K562 (cell line): ENCODE measurements around the gene PRSS53. TPM values are rescaled to one million over a fixed set of nuclear protein-coding genes. Genes with fewer than 3 reads are reported as not detected.

Source experiments
- CGGBP1 ChIP-seq: fragments of 250-450 bp; sonication (Bioruptor Pico); IDR thresholded peaks from 2 replicates; pipeline ENCODE4 v1.9.0; 2021; ENCODE audit warnings: mild to moderate bottlenecking
- DMBX1 ChIP-seq: fragments of 250-450 bp; sonication (Bioruptor Pico); IDR thresholded peaks from 2 replicates; pipeline ENCODE4 v1.8.0; 2022; ENCODE audit warnings: inconsistent platforms, mild to moderate bottlenecking, moderate library complexity, borderline replicate concordance
- JUN ChIP-seq, 2 experiments: sonication (generic) in 1 of 2; formaldehyde crosslinking in 1 of 2; IDR thresholded peaks; 2 replicates each; pipeline versions ENCODE4 v1.6.1 to v1.8.0; 2012 to 2022; ENCODE audit warnings: borderline replicate concordance in 2 of 2, mild to moderate bottlenecking in 2 of 2, improper control_type of control experiment in 1 of 2, low read depth in 1 of 2, low read length in 1 of 2, missing genetic modification reagents in 1 of 2
- MAFG ChIP-seq: fragments of 450-650 bp; conservative IDR thresholded peaks from 2 replicates; pipeline ENCODE4 v1.6.1; 2016; ENCODE audit warnings: missing genetic modification characterization, missing compliant biosample characterization
- MYNN ChIP-seq, 2 experiments: sonication (generic); formaldehyde crosslinking in 1 of 2; IDR thresholded peaks; 2 replicates each; pipeline versions ENCODE4 v1.5.0 to v1.6.1; 2016 to 2020; ENCODE audit warnings: antibody characterized with exemption in 1 of 2, missing genetic modification reagents in 1 of 2
- RAD21 ChIP-seq, 2 experiments: fragments of 250-450 bp in 1 of 2; fragments of 450-650 bp in 1 of 2; sonication (Bioruptor Pico) in 1 of 2; formaldehyde crosslinking in 1 of 2; IDR thresholded peaks in 1 of 2; conservative IDR thresholded peaks in 1 of 2; 2 replicates each; pipeline versions ENCODE4 v1.4.0 to v1.8.0; 2020 to 2022; ENCODE audit warnings: mild to moderate bottlenecking in 2 of 2, moderate library complexity in 1 of 2
- SRSF9 ChIP-seq: fragments of 200-400 bp; formaldehyde crosslinking; IDR thresholded peaks from 2 replicates; pipeline ENCODE4 v1.6.1; 2017; ENCODE audit warnings: low read depth, low read length, borderline replicate concordance
- TEAD2 ChIP-seq: fragments of 450-650 bp; IDR thresholded peaks from 2 replicates; pipeline ENCODE4 v1.6.1; 2016; ENCODE audit warnings: missing genetic modification characterization, control low read depth, missing compliant biosample characterization
- YY1 ChIP-seq, 3 experiments: IDR thresholded peaks; 2 replicates each; pipeline ENCODE4 v1.6.1; 2011; ENCODE audit warnings: low read length in 2 of 3, mild to moderate bottlenecking in 2 of 3, moderate library complexity in 2 of 3, borderline replicate concordance in 1 of 3, control low read depth in 1 of 3, low read depth in 1 of 3; ENCODE audit not compliant: insufficient read depth in 3 of 3, insufficient replicate concordance in 2 of 3, control insufficient read depth in 1 of 3, insufficient read length in 1 of 3; ENCODE audit errors: extremely low read depth in 1 of 3
- polyA plus RNA-seq, 8 experiments: library from polyadenylated mRNA; depleted of rRNA in 4 of 8; stranded (reverse) in 5 of 8; unstranded in 3 of 8; fragments of >200 nt; fragmentation: Nextera tagmentation in 2 of 8; fragmentation: Illumina TruSeq in 1 of 8; extraction: Ambion mirVana in 2 of 8; extraction: Trizol in 1 of 8; gene quantifications; 2 replicates each; pipeline versions ENCODE4 v1.2.1 to v1.2.3, GENCODE V29; 2011 to 2014; ENCODE audit warnings: inconsistent platforms in 1 of 8, missing spikeins in 1 of 8
- total RNA-seq, 7 experiments: library from RNA; depleted of rRNA in 6 of 7; stranded (reverse); fragments of >200 nt in 6 of 7; fragmentation: Illumina TruSeq in 2 of 7; extraction: Trizol in 2 of 7; gene quantifications; 2 replicates each; pipeline versions ENCODE4 v1.2.1 to v1.2.3, GENCODE V29; 2011 to 2021; ENCODE audit warnings: low replicate concordance in 1 of 7
- TF ChIP-seq, protein P1 (sequence below): fragments of 450-650 bp; formaldehyde crosslinking; IDR thresholded peaks from 2 replicates; pipeline ENCODE4 v1.4.0; 2020; ENCODE audit warnings: mild to moderate bottlenecking, moderate library complexity
- TF ChIP-seq, protein P2 (sequence below): fragments of 250-450 bp; sonication (Bioruptor Pico); IDR thresholded peaks from 2 replicates; pipeline ENCODE4 v1.8.0; 2022; ENCODE audit warnings: inconsistent platforms
- TF ChIP-seq, protein P3 (sequence below), 2 experiments: fragments of 450-650 bp; formaldehyde crosslinking in 1 of 2; IDR thresholded peaks; 2 replicates each; pipeline versions ENCODE4 v1.4.0 to v1.6.1; 2014 to 2020; ENCODE audit warnings: mild to moderate bottlenecking in 2 of 2, borderline replicate concordance in 1 of 2, low read depth in 1 of 2

PRSS53 gene
- total and polyA plus RNA-seq, 9 of the 15 experiments (the other 6 are each of a cell fraction or from before 2014, with no cell fraction given), result 0.40 to 1.9 (median 0.78) TPM; not detected in 2

DNA sequence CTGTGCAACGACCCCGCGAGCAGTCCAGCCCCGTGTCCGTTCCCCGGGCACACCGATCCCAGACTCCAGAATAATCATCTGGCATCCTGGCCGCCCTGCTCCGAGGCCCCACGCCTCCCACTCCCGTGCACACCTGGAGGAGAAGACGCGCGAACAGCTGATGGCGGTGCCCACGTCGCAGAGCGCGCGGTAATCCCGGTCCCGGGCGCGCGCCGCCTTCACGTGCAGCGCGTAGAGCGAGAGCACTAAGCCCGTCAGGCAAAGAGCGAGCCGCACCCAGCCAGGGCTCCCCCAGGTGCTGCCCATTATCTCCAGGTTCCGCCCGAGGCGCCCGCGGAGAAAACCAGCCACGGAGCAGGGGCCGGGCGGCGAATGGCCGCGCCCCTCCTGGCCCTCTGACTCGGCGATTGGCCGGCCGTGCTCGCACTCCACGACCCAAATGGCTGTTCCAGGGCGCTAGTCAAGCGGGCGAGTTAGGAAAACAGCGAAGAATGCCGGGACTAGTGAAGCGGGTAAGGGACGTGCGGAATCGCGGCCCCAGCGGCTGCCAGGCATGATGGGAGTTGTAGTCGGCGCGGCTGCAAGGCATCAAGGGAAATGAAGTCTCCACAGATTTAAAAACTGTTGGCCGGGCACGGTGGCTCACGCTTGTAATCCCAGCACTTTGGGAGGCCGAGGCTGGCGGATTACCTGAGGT is 5.8 kb upstream of the PRSS53 start, which contains the start of gene VKORC1 (continued):
- TF ChIP-seq, protein P1, sequence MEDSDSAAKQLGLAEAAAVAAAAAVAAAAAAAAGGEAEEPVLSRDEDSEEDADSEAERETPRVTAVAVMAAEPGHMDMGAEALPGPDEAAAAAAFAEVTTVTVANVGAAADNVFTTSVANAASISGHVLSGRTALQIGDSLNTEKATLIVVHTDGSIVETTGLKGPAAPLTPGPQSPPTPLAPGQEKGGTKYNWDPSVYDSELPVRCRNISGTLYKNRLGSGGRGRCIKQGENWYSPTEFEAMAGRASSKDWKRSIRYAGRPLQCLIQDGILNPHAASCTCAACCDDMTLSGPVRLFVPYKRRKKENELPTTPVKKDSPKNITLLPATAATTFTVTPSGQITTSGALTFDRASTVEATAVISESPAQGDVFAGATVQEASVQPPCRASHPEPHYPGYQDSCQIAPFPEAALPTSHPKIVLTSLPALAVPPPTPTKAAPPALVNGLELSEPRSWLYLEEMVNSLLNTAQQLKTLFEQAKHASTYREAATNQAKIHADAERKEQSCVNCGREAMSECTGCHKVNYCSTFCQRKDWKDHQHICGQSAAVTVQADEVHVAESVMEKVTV (CRISPR knock-in tag), result no peak
- TF ChIP-seq TEAD2 (tag) (no peak), DMBX1 (CRISPR knock-in tag) (no peak; the same call in 1 of the 2 replicates), YY1 (IDR thresholded peaks at IDR 0.05; ENCODE audit: borderline replicate concordance in 1 of 3, control insufficient read depth in 1 of 3, extremely low read depth in 1 of 3, insufficient read depth in 3 of 3, insufficient read length in 1 of 3, insufficient replicate concordance in 2 of 3, low read depth in 1 of 3, low read length in 2 of 3) (peak; percentile 14 to 73 (median 68)), SRSF9 (no peak), JUN (IDR thresholded peaks at IDR 0.05; ENCODE audit: borderline replicate concordance, low read depth, low read length) (no peak; the same call in 1 of the 2 replicates), JUN (CRISPR knock-in tag; IDR thresholded peaks at IDR 0.05; ENCODE audit: borderline replicate concordance) (peak; percentile 42; the same call in 1 of the 2 replicates), MYNN (IDR thresholded peaks at IDR 0.05) (peak; percentile 62; the same call in 1 of the 2 replicates), MYNN (CRISPR knock-in tag; IDR thresholded peaks at IDR 0.05) (no peak), RAD21 (CRISPR knock-in tag; conservative IDR thresholded peaks at IDR 0.05 in 1 of 2, IDR thresholded peaks at IDR 0.05 in 1 of 2) (no peak), CGGBP1 (CRISPR knock-in tag) (no peak), MAFG (tag) (no peak)
- TF ChIP-seq, protein P2, sequence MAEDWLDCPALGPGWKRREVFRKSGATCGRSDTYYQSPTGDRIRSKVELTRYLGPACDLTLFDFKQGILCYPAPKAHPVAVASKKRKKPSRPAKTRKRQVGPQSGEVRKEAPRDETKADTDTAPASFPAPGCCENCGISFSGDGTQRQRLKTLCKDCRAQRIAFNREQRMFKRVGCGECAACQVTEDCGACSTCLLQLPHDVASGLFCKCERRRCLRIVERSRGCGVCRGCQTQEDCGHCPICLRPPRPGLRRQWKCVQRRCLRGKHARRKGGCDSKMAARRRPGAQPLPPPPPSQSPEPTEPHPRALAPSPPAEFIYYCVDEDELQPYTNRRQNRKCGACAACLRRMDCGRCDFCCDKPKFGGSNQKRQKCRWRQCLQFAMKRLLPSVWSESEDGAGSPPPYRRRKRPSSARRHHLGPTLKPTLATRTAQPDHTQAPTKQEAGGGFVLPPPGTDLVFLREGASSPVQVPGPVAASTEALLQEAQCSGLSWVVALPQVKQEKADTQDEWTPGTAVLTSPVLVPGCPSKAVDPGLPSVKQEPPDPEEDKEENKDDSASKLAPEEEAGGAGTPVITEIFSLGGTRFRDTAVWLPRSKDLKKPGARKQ, result no peak
- TF ChIP-seq, protein P3, sequence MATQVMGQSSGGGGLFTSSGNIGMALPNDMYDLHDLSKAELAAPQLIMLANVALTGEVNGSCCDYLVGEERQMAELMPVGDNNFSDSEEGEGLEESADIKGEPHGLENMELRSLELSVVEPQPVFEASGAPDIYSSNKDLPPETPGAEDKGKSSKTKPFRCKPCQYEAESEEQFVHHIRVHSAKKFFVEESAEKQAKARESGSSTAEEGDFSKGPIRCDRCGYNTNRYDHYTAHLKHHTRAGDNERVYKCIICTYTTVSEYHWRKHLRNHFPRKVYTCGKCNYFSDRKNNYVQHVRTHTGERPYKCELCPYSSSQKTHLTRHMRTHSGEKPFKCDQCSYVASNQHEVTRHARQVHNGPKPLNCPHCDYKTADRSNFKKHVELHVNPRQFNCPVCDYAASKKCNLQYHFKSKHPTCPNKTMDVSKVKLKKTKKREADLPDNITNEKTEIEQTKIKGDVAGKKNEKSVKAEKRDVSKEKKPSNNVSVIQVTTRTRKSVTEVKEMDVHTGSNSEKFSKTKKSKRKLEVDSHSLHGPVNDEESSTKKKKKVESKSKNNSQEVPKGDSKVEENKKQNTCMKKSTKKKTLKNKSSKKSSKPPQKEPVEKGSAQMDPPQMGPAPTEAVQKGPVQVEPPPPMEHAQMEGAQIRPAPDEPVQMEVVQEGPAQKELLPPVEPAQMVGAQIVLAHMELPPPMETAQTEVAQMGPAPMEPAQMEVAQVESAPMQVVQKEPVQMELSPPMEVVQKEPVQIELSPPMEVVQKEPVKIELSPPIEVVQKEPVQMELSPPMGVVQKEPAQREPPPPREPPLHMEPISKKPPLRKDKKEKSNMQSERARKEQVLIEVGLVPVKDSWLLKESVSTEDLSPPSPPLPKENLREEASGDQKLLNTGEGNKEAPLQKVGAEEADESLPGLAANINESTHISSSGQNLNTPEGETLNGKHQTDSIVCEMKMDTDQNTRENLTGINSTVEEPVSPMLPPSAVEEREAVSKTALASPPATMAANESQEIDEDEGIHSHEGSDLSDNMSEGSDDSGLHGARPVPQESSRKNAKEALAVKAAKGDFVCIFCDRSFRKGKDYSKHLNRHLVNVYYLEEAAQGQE (IDR thresholded peaks at IDR 0.05; ENCODE audit: borderline replicate concordance), result no peak
- TF ChIP-seq, protein P3 (CRISPR knock-in tag; IDR thresholded peaks at IDR 0.05; ENCODE audit: low read depth), result no peak
